Smooth muscle cell of the coronary artery (primary cell): ENCODE measurements around the gene CCDC43. TPM values are rescaled to one million over a fixed set of nuclear protein-coding genes. Genes with fewer than 3 reads are reported as not detected.

Source experiments
- total RNA-seq: library from RNA; depleted of rRNA; stranded (reverse); fragments of >200 nt; gene quantifications from 2 replicates; pipeline ENCODE4 v1.2.3, GENCODE V29; 2014; ENCODE audit warnings: low replicate concordance

Gene CCDC43, protein sequence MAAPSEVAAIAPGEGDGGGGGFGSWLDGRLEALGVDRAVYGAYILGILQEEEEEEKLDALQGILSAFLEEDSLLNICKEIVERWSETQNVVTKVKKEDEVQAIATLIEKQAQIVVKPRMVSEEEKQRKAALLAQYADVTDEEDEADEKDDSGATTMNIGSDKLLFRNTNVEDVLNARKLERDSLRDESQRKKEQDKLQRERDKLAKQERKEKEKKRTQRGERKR
- total RNA-seq, result 26.2 and 32.4 TPM in 2 replicates

DNA sequence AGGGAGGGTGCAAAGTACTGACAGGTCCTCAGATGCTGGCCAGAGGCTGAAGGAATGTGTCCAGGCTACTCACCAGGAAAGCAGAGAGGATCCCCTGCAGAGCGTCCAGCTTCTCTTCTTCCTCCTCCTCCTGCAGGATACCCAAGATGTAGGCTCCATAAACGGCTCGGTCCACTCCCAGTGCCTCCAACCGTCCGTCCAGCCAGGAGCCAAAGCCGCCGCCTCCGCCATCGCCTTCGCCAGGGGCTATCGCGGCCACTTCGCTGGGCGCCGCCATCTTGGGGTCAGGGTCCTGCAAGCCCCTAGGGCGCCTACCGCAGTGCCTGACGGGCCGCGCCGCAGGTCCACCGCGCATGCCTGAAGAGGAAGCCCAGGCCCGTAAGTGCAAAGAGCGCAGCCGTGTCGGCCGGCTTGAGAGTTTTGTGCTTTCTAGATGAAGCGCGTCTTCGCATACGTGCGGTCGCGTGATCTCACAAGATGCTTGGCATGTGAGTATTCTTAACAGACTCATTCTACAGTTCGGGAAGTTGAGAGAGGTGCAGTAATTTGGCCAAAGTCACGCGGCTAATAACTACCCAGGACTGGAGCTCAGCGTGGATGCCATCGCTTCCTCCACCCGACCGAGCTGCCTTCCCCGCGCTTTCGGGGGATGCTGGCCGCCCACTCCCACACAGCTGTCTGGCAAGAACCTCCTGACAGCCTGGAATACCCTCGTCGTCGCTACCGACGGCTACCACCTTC is at the start of gene CCDC43:
TSS of gene CCDC43 (minus strand) at position 300 of the 741 bp plus-strand sequence. CDS start at position 277, 23 bp downstream.

DNA sequence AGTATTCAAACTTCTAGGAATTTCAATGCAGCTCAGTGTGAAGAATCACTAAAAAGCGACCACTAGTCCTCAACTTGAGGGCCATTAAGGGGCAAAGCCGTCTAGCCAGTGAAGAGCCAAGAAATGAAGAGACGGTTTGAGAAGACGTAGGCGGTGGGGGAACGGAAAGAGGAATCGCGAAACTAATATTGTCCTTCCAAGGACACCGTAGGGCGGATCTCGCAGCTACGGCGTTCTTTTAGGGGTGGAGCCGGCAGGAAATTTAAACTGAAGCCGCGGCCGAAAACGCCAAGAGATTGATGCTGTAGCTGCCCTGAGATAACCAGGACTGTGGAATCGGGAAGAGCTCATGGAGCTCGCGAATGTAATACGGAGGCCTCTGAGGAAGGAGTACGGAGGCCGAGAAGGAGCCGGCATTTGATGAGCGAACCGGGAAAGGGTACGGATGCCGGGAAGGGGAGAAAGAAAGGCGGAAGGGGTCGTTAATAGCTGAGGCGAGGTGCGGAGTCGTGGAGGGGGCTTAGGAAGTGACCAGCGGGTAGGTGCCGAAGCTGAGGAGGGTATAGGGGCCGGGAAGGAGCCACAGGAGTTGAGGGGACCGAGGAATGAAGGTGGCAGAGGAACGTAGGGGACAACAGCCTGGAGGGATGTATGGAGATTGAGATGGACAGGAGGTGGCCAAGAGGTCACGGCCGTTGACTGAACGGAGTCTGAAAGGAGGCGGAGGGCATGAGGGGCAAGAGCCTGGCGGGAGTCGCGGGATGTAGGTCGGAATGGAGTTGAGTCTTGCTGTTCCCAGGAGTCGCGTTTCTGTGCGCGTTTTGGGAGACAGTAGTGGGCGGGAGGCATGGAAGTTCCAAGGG is 19.1 kb upstream of the CCDC43 start, which contains the start of gene DBF4B:
TSS of gene DBF4B (plus strand) at position 265 of the 863 bp plus-strand sequence. CDS start at position 421, 156 bp downstream.

GRCh38 chr17:44655983-44656710 is 33.4 kb downstream of the CCDC43 start, which contains the start of gene MEIOC:
TSS of gene MEIOC (plus strand) at chr17:44656468. CDS start at chr17:44656614, 146 bp downstream.

Other genes starting within 250 kb of the CCDC43 start
- gene GPATCH8, start 186.4 kb downstream of the CCDC43 start, total RNA-seq, result 10.4 and 13.5 TPM in 2 replicates
- 12.8 and 15.1 TPM in 2 replicates for gene FZD2, start 132.3 kb downstream of the CCDC43 start, total RNA-seq
- gene MEIOC, start 33.3 kb downstream of the CCDC43 start, total RNA-seq, result 0.08 TPM in 1 of 2 replicates, not detected in the other
- 1.5 and 2.3 TPM in 2 replicates for gene DBF4B, start 18.9 kb upstream of the CCDC43 start, total RNA-seq
- 0.23 and 1.4 TPM in 2 replicates for gene ADAM11, start 69.2 kb upstream of the CCDC43 start, total RNA-seq
- gene GJC1, start 140.5 kb upstream of the CCDC43 start, total RNA-seq, result 9.5 and 11.6 TPM in 2 replicates
- not detected in 2 replicates for gene HIGD1B, start 158.1 kb upstream of the CCDC43 start, total RNA-seq
- gene EFTUD2, start 209.7 kb upstream of the CCDC43 start, total RNA-seq, result 113 and 140 TPM in 2 replicates
- 1.1 TPM in 1 of 2 replicates, not detected in the other for gene GFAP, start 225.7 kb upstream of the CCDC43 start, total RNA-seq